GM21786 (cell line): ENCODE measurements around the gene C16orf92.
"Not testable (repeated sequence)": the region's sequence is repeated elsewhere in the genome, so short reads cannot be mapped to it uniquely, and the experiment has no call there.

Experiments used
- ATAC-seq: cut with Tn5 transposase; IDR thresholded peaks from one replicate; pipeline ENCODE4 v1.9.1; 2021; ENCODE audit not compliant: unreplicated experiment

The C16orf92 gene

GRCh38 chr16:30025156-30025555 is 2.2 kb downstream of the C16orf92 start:
- ATAC-seq = no peak

- no peak for ATAC-seq
Measured at GRCh38 chr16:30025574-30025973, 2.6 kb downstream of the C16orf92 start.

GRCh38 chr16:30026449-30026848 is 3.5 kb downstream of the C16orf92 start:
- no peak for ATAC-seq

- no peak for ATAC-seq
Measured at GRCh38 chr16:30027588-30028437, 4.8 kb downstream of the C16orf92 start.

- ATAC-seq = no peak
Measured at GRCh38 chr16:30028438-30029076, 5.6 kb downstream of the C16orf92 start.

- ATAC-seq = no peak
Measured at GRCh38 chr16:30030011-30030685, 7.2 kb downstream of the C16orf92 start.

GRCh38 chr16:30030841-30031413 is 7.9 kb downstream of the C16orf92 start, which contains the start of gene TLCD3B:
TLCD3B (minus strand) TSS chr16:30031271; CDS start chr16:30030527, 744 bp downstream.
- no peak for ATAC-seq

- no peak for ATAC-seq
Measured at GRCh38 chr16:30031477-30031918, 8.5 kb downstream of the C16orf92 start.

GRCh38 chr16:30032083-30032819 is 9.3 kb downstream of the C16orf92 start:
- no peak for ATAC-seq

GRCh38 chr16:30033270-30033669 is 10.3 kb downstream of the C16orf92 start:
- no peak for ATAC-seq

GRCh38 chr16:30040221-30040620 is 17.2 kb downstream of the C16orf92 start:
- ATAC-seq = no peak

GRCh38 chr16:30040690-30041089 is 17.7 kb downstream of the C16orf92 start:
- ATAC-seq = not testable (repeated sequence)

- ATAC-seq = no peak
Measured at GRCh38 chr16:30041841-30042240, 18.8 kb downstream of the C16orf92 start.

GRCh38 chr16:30046178-30046577 is 23.2 kb downstream of the C16orf92 start:
- no peak for ATAC-seq

- ATAC-seq = no peak
Measured at GRCh38 chr16:30046588-30046987, 23.6 kb downstream of the C16orf92 start.

GRCh38 chr16:30049871-30050270 is 26.9 kb downstream of the C16orf92 start:
- ATAC-seq = no peak

GRCh38 chr16:30051518-30051917 is 28.5 kb downstream of the C16orf92 start:
- ATAC-seq = no peak

- no peak for ATAC-seq
Measured at GRCh38 chr16:30052671-30053372, 29.8 kb downstream of the C16orf92 start.

- ATAC-seq = no peak
Measured at GRCh38 chr16:30053376-30054015, 30.5 kb downstream of the C16orf92 start.
